CD4-positive, CD25-positive, alpha-beta regulatory T cell (primary cell): ENCODE measurements around the gene PDPK1. TPM values are rescaled to one million over a fixed set of nuclear protein-coding genes. Genes with fewer than 3 reads are reported as not detected.

ENCODE experiments used
- ATAC-seq, 2 donors: fragments of 150-1000 bp; cut with Tn5 transposase; one replicate each; pipeline ENCODE4 v1.10.0; 2021; ENCODE audit warnings: low read depth in 2 of 2, moderate number of reproducible peaks in 2 of 2, moderate library complexity in 1 of 2
- DNase-seq, 3 donors: peaks; one replicate each; pipeline versions ENCODE4 v3.0.0 to v3.0.0-alpha.2; 2012 to 2022; ENCODE audit warnings: mixed read lengths in 1 of 3
- H3K27ac ChIP-seq: one replicate; pipeline ENCODE4 v1.7.0; 2013; ENCODE audit warnings: mild to moderate bottlenecking, low read length; ENCODE audit not compliant: insufficient read depth, poor library complexity, severe bottlenecking
- H3K27me3 ChIP-seq: one replicate; pipeline ENCODE4 v1.7.0; 2013; ENCODE audit warnings: low read length; ENCODE audit not compliant: control insufficient read depth, insufficient read depth
- H3K36me3 ChIP-seq: one replicate; pipeline ENCODE4 v1.7.0; 2013; ENCODE audit warnings: mild to moderate bottlenecking, low read length, moderate library complexity; ENCODE audit not compliant: control insufficient read depth, insufficient read depth
- H3K4me1 ChIP-seq: 2 replicates; pipeline ENCODE4 v1.7.0; 2013; ENCODE audit warnings: mild to moderate bottlenecking, low read length; ENCODE audit not compliant: insufficient read depth, control insufficient read depth, poor library complexity, severe bottlenecking
- H3K4me3 ChIP-seq: one replicate; pipeline ENCODE4 v1.7.0; 2013; ENCODE audit warnings: low read depth, mild to moderate bottlenecking, low read length, moderate library complexity
- H3K9me3 ChIP-seq, 2 experiments: 1 replicate in 1 of 2; 2 replicates in 1 of 2; pipeline ENCODE4 v1.7.0; 2013; ENCODE audit warnings: low read length in 2 of 2, mild to moderate bottlenecking in 1 of 2, moderate library complexity in 1 of 2; ENCODE audit not compliant: control insufficient read depth in 2 of 2
- H3K27ac Mint-ChIP-seq, 3 donors: one replicate each; pipeline ENCODE4 v1.8.0; 2020 to 2022; ENCODE audit warnings: mild to moderate bottlenecking in 3 of 3, mixed read lengths in 3 of 3, moderate library complexity in 2 of 3
- H3K27me3 Mint-ChIP-seq: one replicate; pipeline ENCODE4 v1.8.0; 2022; ENCODE audit warnings: mild to moderate bottlenecking, mixed read lengths
- H3K36me3 Mint-ChIP-seq: one replicate; pipeline ENCODE4 v1.8.0; 2020; ENCODE audit warnings: mixed read lengths
- H3K4me1 Mint-ChIP-seq, 4 donors: one replicate each; pipeline ENCODE4 v1.8.0; 2020 to 2022; ENCODE audit warnings: mixed read lengths in 4 of 4, mild to moderate bottlenecking in 1 of 4
- H3K4me3 Mint-ChIP-seq, 4 donors: one replicate each; pipeline ENCODE4 v1.8.0; 2020 to 2022; ENCODE audit warnings: mild to moderate bottlenecking in 4 of 4, mixed read lengths in 4 of 4, moderate library complexity in 3 of 4
- H3K9me3 Mint-ChIP-seq, 7 donors: one replicate each; pipeline ENCODE4 v1.8.0; 2020 to 2022; ENCODE audit warnings: mixed read lengths in 7 of 7, mild to moderate bottlenecking in 3 of 7, moderate library complexity in 2 of 7
- polyA plus RNA-seq, 4 donors: library from polyadenylated mRNA; unstranded; fragments of 300-500 nt; fragmentation: Illumina TruSeq; gene quantifications; one replicate each; pipeline ENCODE4 v1.2.3, GENCODE V29; 2021
- total RNA-seq: library from RNA; stranded (reverse); gene quantifications from one replicate; pipeline ENCODE4 v1.2.3, GENCODE V29; 2022

Gene PDPK1
- total and polyA plus RNA-seq, 5 donors from 2014 or later: 28.0 to 57.4 (median 30.5) TPM

DNA sequence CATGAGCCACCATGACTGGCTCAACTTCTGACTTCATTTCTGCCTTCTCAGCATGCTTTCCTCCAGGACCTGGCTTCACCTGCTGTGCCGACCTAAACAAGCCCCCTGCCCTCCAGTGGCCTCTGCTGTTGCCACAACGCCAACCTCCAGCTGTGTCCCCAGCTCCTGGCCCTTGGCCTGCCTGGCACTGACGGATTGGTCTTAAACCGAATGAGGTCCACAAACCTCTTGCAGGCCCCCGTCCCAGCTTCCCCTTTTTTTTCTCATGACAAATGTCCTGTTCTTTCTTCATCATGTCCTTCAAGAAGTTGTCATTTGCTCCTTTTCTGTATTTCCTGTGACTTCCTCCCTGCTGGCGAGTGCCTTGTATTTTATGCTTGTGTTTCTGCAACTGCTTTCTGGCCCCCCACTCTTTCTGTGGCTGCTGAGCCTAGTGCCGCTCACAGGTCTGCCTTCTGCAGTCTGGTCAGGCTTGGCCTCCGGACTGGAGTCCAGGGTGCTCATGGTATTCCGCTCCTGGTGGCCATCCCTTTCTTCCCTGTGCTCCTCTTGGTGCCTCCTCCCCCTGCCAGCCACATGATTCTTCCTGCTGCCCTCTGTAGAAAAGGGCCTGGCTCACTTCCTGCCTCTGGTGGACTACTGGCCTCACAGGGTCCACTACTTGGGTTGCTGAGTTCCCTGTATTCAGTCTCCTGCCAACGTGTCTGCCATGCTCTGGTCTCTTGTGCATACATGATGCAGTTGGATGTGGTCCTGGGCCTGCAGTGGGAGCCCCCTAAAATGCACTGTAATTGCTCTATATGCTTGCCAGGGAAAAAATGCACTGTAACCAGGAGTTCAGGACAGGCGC lies 21.2 kb upstream of the PDPK1 start:
- Histone ChIP-seq H3K9me3 (no peaks in the 10 kb centered on the region), H3K4me1 (peaks cover 69% of the 10 kb centered on the region), H3K27me3 (no peaks in the 10 kb centered on the region), H3K4me3 (no peak overlapping the region), H3K27ac (peak overlapping the region; percentile 8), H3K36me3 (peaks cover 7% of the 10 kb centered on the region)
- Mint-ChIP-seq H3K27ac (peak overlapping the region; percentile 60 to 97 (median 95)), H3K36me3 (peaks cover 11% of the 10 kb centered on the region), H3K4me1 (peaks cover 25 to 78% (median 38%) of the 10 kb centered on the region in 4 donors), H3K4me3 (peak overlapping the region; percentile 91 to 96 (median 94)), H3K9me3 (peaks cover 0 to 3% (median 0%) of the 10 kb centered on the region in 7 donors), H3K27me3 (peaks cover 16% of the 10 kb centered on the region)
- DNase-seq: no peak
- no peak for ATAC-seq

DNA sequence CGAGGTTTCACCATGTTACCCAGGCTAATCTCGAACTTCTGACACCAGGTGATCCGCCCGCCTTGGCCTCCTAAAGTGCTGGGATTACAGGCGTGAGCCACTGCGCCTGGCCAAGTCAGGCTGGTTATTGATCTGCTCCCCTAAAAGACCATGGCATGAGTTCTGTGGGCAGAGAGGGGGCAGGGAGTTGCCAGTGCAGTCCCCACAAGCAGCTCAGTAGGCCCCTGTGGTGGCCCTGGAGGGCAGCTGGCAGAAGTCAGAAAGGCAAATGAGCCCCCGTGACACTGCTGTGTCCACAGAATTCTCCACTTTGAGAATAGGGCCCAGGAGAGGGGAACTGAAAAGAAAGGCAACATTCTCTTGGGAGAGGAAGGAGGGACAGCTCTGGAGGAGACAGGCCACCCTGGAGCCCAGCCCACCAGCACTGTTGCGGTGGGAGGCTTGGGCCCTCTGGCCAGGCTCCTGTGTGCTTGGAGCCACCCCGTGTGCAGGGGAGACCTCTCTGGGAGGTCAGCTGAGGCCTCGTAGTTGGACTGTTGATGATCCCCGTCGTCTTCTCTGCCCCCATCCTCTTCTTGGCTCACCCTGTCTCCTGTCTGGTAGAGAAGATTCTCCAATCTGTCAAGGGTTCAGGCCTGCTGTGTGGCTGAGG lies 19.7 kb upstream of the PDPK1 start:
- peak overlapping the region; percentile 7 to 95 (median 88) for H3K27ac Mint-ChIP-seq
- H3K27me3 Mint-ChIP-seq: peaks cover 16% of the 10 kb centered on the region
- Histone ChIP-seq H3K27me3 (no peaks in the 10 kb centered on the region), H3K27ac (no peak overlapping the region), H3K4me3 (no peak overlapping the region), H3K36me3 (peaks cover 11% of the 10 kb centered on the region), H3K4me1 (peaks cover 64% of the 10 kb centered on the region), H3K9me3 (no peaks in the 10 kb centered on the region)
- H3K4me1 Mint-ChIP-seq: peaks cover 25 to 70% (median 36%) of the 10 kb centered on the region in 4 donors
- ATAC-seq (no peak), DNase-seq (no peak)
- peak overlapping the region in 3 of 4 donors; percentile 58 to 96 (median 91) for H3K4me3 Mint-ChIP-seq
- peaks cover 11% of the 10 kb centered on the region for H3K36me3 Mint-ChIP-seq
- H3K9me3 Mint-ChIP-seq: peaks cover 0 to 3% (median 0%) of the 10 kb centered on the region in 7 donors

- no peak overlapping the region for H3K4me3 ChIP-seq
- peaks cover 61% of the 10 kb centered on the region for H3K4me1 ChIP-seq
- Mint-ChIP-seq H3K27ac (peak overlapping the region; percentile 86 to 92 (median 88)), H3K27me3 (peaks cover 16% of the 10 kb centered on the region), H3K36me3 (peaks cover 11% of the 10 kb centered on the region), H3K9me3 (peaks cover 0 to 3% (median 0%) of the 10 kb centered on the region in 7 donors), H3K4me1 (peaks cover 25 to 73% (median 39%) of the 10 kb centered on the region in 4 donors), H3K4me3 (peak overlapping the region; percentile 61 to 96 (median 82))
- H3K36me3 ChIP-seq: peaks cover 21% of the 10 kb centered on the region
- no peak for DNase-seq
- ATAC-seq: no peak
- H3K27ac ChIP-seq: peak overlapping the region; percentile 85
- no peaks in the 10 kb centered on the region for H3K9me3 ChIP-seq
- H3K27me3 ChIP-seq: no peaks in the 10 kb centered on the region
Measured at GRCh38 chr16:2518823-2519710, 18.8 kb upstream of the PDPK1 start.

GRCh38 chr16:2519711-2520080 lies 18.1 kb upstream of the PDPK1 start:
- peak overlapping the region; percentile 85 for H3K27ac ChIP-seq
- peaks cover 17% of the 10 kb centered on the region for H3K36me3 Mint-ChIP-seq
- H3K9me3 ChIP-seq: no peaks in the 10 kb centered on the region
- H3K27me3 ChIP-seq: no peaks in the 10 kb centered on the region
- peak overlapping the region; percentile 19 for H3K4me3 ChIP-seq
- H3K27me3 Mint-ChIP-seq: peaks cover 13% of the 10 kb centered on the region
- H3K27ac Mint-ChIP-seq: peak overlapping the region; percentile 90 to 95 (median 92)
- peaks cover 27% of the 10 kb centered on the region for H3K36me3 ChIP-seq
- H3K4me3 Mint-ChIP-seq: peak overlapping the region; percentile 81 to 96 (median 86)
- DNase-seq (no peak), ATAC-seq (no peak)
- H3K4me1 ChIP-seq: peaks cover 58% of the 10 kb centered on the region
- peaks cover 0 to 6% (median 0%) of the 10 kb centered on the region in 7 donors for H3K9me3 Mint-ChIP-seq
- peaks cover 25 to 75% (median 42%) of the 10 kb centered on the region in 4 donors for H3K4me1 Mint-ChIP-seq

- DNase-seq: peak; percentile 87 to 92 (median 89)
- H3K27ac Mint-ChIP-seq: peak within 1 kb of the TSS; percentile 97 to 98 (median 98)
- ATAC-seq: peak; percentile 65 to 71
- H3K27me3 Mint-ChIP-seq: peaks cover 10% of the 10 kb centered on the region
- H3K4me3 Mint-ChIP-seq: peak within 1 kb of the TSS; percentile 91 to 96 (median 94)
- Histone ChIP-seq H3K9me3 (no peaks in the 10 kb centered on the region), H3K27me3 (no peaks in the 10 kb centered on the region), H3K36me3 (peaks cover 29% of the 10 kb centered on the region), H3K4me3 (peak within 1 kb of the TSS; percentile 52), H3K27ac (peak within 1 kb of the TSS; percentile 85), H3K4me1 (peaks cover 53% of the 10 kb centered on the region)
- peaks cover 0 to 7% (median 0%) of the 10 kb centered on the region in 7 donors for H3K9me3 Mint-ChIP-seq
- H3K36me3 Mint-ChIP-seq: peaks cover 20% of the 10 kb centered on the region
- H3K4me1 Mint-ChIP-seq: peaks cover 24 to 72% (median 40%) of the 10 kb centered on the region in 4 donors
Measured at GRCh38 chr16:2520097-2520783, 17.6 kb upstream of the PDPK1 start, which contains the start of gene AMDHD2. Gene AMDHD2, plus strand, starts transcription at chr16:2520371. Its CDS starts 88 bp downstream, at chr16:2520459.

DNA sequence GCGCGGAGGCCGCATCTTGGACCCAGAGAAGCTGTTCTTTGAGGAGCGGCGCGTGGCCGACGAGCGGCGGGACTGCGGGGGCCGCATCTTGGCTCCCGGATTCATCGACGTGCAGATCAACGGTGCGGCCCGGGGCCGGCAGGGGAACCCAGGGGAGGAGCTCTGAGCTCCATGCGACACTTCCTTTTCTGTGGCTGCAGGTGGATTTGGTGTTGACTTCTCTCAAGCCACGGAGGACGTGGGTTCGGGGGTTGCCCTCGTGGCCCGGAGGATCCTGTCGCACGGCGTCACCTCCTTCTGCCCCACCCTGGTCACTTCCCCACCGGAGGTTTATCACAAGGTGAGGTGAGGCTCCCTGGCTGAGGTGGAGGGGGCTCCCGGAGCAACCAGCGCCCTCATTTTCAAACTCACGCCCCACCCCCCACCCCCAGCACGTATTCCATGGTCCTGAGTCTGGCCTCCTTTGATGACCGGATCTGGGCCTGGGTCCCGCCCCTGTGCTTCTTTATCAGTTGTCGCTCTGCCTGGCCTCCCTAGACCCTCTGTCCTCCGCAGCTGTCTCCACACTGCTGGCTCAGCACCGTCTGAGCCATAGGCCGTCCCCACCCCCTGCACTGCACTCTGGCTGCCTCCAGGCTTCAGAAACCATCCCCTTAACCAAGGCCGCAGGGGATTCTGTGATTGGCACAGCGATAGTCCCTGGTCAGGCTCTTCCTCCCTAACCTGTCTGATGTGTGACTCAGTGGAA lies 16.9 kb upstream of the PDPK1 start:
- peak; percentile 73 to 81 for ATAC-seq
- Histone ChIP-seq H3K4me1 (peaks cover 46% of the 10 kb centered on the region), H3K4me3 (peak overlapping the region; percentile 52), H3K27me3 (no peaks in the 10 kb centered on the region), H3K36me3 (peaks cover 29% of the 10 kb centered on the region), H3K27ac (peak overlapping the region; percentile 85), H3K9me3 (no peaks in the 10 kb centered on the region)
- Mint-ChIP-seq H3K27ac (peak overlapping the region; percentile 97 to 98 (median 98)), H3K4me1 (peaks cover 20 to 65% (median 32%) of the 10 kb centered on the region in 4 donors), H3K4me3 (peak overlapping the region; percentile 91 to 96 (median 94)), H3K9me3 (peaks cover 0 to 7% (median 0%) of the 10 kb centered on the region in 7 donors), H3K36me3 (peaks cover 16% of the 10 kb centered on the region), H3K27me3 (peaks cover 7% of the 10 kb centered on the region)
- DNase-seq: peak; percentile 67 to 88 (median 83)
